Trophoblast cell (in vitro differentiated cells and primary cell): ENCODE measurements around the gene APOLD1.
"Not testable (repeated sequence)": the region's sequence is repeated elsewhere in the genome, so short reads cannot be mapped to it uniquely, and the experiment has no call there.

Experiments
- DNase-seq, 2 donors: peaks; one replicate each; pipeline ENCODE4 v3.0.0-alpha.2; 2016
- H2AFZ ChIP-seq: 2 replicates; pipeline ENCODE4 v1.6.1; 2013; ENCODE audit warnings: low read length, moderate library complexity, mild to moderate bottlenecking; ENCODE audit not compliant: insufficient read depth, poor library complexity
- H2AK5ac ChIP-seq: 2 replicates; pipeline ENCODE4 v1.6.1; 2013; ENCODE audit warnings: mild to moderate bottlenecking, low read length
- H2BK120ac ChIP-seq: 2 replicates; pipeline ENCODE4 v1.6.1; 2013; ENCODE audit warnings: low read length, mild to moderate bottlenecking, moderate library complexity; ENCODE audit not compliant: insufficient read depth, poor library complexity
- H2BK12ac ChIP-seq: 2 replicates; pipeline ENCODE4 v1.6.1; 2013; ENCODE audit warnings: mild to moderate bottlenecking, low read length, moderate library complexity
- H2BK5ac ChIP-seq: 2 replicates; pipeline ENCODE4 v1.6.1; 2013; ENCODE audit warnings: low read length, low read depth, moderate library complexity, mild to moderate bottlenecking; ENCODE audit not compliant: poor library complexity
- H3K14ac ChIP-seq: 2 replicates; pipeline ENCODE4 v1.6.1; 2013; ENCODE audit warnings: mild to moderate bottlenecking, low read length
- H3K18ac ChIP-seq: 2 replicates; pipeline ENCODE4 v1.6.1; 2013; ENCODE audit warnings: mild to moderate bottlenecking, low read length
- H3K23ac ChIP-seq: 2 replicates; pipeline ENCODE4 v1.6.1; 2013; ENCODE audit warnings: low read length
- H3K27ac ChIP-seq: 2 replicates; pipeline ENCODE4 v1.5.1; 2013; ENCODE audit warnings: low read depth, mild to moderate bottlenecking, inconsistent platforms, low read length, moderate library complexity
- H3K27me3 ChIP-seq: 2 replicates; pipeline ENCODE4 v1.6.1; 2013; ENCODE audit warnings: inconsistent platforms, mild to moderate bottlenecking, low read length, moderate library complexity; ENCODE audit not compliant: insufficient read depth
- H3K36me3 ChIP-seq, 2 experiments: 1 replicate in 1 of 2; 2 replicates in 1 of 2; pipeline ENCODE4 v1.6.1; 2013; ENCODE audit warnings: low read length in 2 of 2, mild to moderate bottlenecking in 2 of 2, moderate library complexity in 1 of 2; ENCODE audit not compliant: insufficient read depth in 2 of 2, control insufficient read depth in 1 of 2
- H3K4ac ChIP-seq: 2 replicates; pipeline ENCODE4 v1.6.1; 2013; ENCODE audit warnings: low read depth, mild to moderate bottlenecking, low read length, moderate library complexity
- H3K4me1 ChIP-seq, 2 experiments: 1 replicate in 1 of 2; 2 replicates in 1 of 2; pipeline ENCODE4 v1.6.1; 2013; ENCODE audit warnings: low read length in 2 of 2, mild to moderate bottlenecking in 2 of 2, moderate library complexity in 1 of 2; ENCODE audit not compliant: insufficient read depth in 2 of 2, control insufficient read depth in 1 of 2
- H3K4me2 ChIP-seq: 2 replicates; pipeline ENCODE4 v1.6.1; 2013; ENCODE audit warnings: inconsistent platforms, mild to moderate bottlenecking, low read length, moderate library complexity
- H3K4me3 ChIP-seq: 2 replicates; pipeline ENCODE4 v1.5.1; 2013; ENCODE audit warnings: mild to moderate bottlenecking, low read depth, low read length, inconsistent platforms
- H3K79me1 ChIP-seq: one replicate; pipeline ENCODE4 v1.6.1; 2013; ENCODE audit warnings: low read length
- H3K79me2 ChIP-seq: 2 replicates; pipeline ENCODE4 v1.6.1; 2013; ENCODE audit warnings: low read length, mild to moderate bottlenecking; ENCODE audit not compliant: control insufficient read depth, insufficient read depth, poor library complexity
- H3K9ac ChIP-seq: 2 replicates; pipeline ENCODE4 v1.6.1; 2013; ENCODE audit warnings: mild to moderate bottlenecking, low read length
- H3K9me3 ChIP-seq: 2 replicates; pipeline ENCODE4 v1.6.1; 2013; ENCODE audit warnings: low read depth, mild to moderate bottlenecking, control low read depth, inconsistent platforms, low read length; ENCODE audit not compliant: insufficient read depth
- H4K12ac ChIP-seq: 2 replicates; pipeline ENCODE4 v1.6.1; 2013; ENCODE audit warnings: low read depth, mild to moderate bottlenecking, low read length, moderate library complexity
- H4K8ac ChIP-seq: 2 replicates; pipeline ENCODE4 v1.6.1; 2013; ENCODE audit warnings: low read depth, mild to moderate bottlenecking, low read length, moderate library complexity
- H4K91ac ChIP-seq: one replicate; pipeline ENCODE4 v1.6.1; 2013; ENCODE audit warnings: low read depth, mild to moderate bottlenecking, low read length, moderate library complexity
- WGBS: extraction: QIAGEN DNeasy Blood & Tissue Kit; methylation state at CpG from one replicate; pipeline ENCODE4 v1.1.7; 2013; ENCODE audit warnings: missing lambda C conversion rate; ENCODE audit not compliant: insufficient read length, insufficient coverage; ENCODE audit errors: extremely low coverage; 5-methylcytosine and 5-hydroxymethylcytosine counted together

APOLD1 gene

GRCh38 chr12:12804011-12804410 lies 18.6 kb downstream of the APOLD1 start:
- H3K23ac ChIP-seq = no peak overlapping the region
- H3K4me2 ChIP-seq = no peak overlapping the region
- DNase-seq = no peak
- H3K27me3 ChIP-seq = no peaks in the 10 kb centered on the region
- no peak overlapping the region for H3K4me3 ChIP-seq
- no peak overlapping the region for H4K8ac ChIP-seq
- no peak overlapping the region for H3K14ac ChIP-seq
- no peaks in the 10 kb centered on the region for H3K36me3 ChIP-seq
- no peaks in the 10 kb centered on the region for H3K79me2 ChIP-seq
- H3K9me3 ChIP-seq = no peaks in the 10 kb centered on the region
- no peak overlapping the region for H2AFZ ChIP-seq
- H3K4ac ChIP-seq = no peak overlapping the region
- peaks cover 4 to 7% of the 10 kb centered on the region in 2 experiments for H3K4me1 ChIP-seq
- H3K9ac ChIP-seq = no peak overlapping the region
- H4K12ac ChIP-seq = no peak overlapping the region
- WGBS = no CpG with 5 or more reads among the region's 6 CpGs
- H4K91ac ChIP-seq = no peak overlapping the region
- H2BK12ac ChIP-seq = no peak overlapping the region
- no peak overlapping the region for H3K18ac ChIP-seq
- H3K27ac ChIP-seq = no peak overlapping the region
- no peak overlapping the region for H2AK5ac ChIP-seq
- no peak overlapping the region for H2BK120ac ChIP-seq
- no peaks in the 10 kb centered on the region for H3K79me1 ChIP-seq
- no peak overlapping the region for H2BK5ac ChIP-seq

GRCh38 chr12:12804432-12804886 lies 19.0 kb downstream of the APOLD1 start:
- Histone ChIP-seq H2BK12ac (peak overlapping the region; percentile 18), H3K9me3 (no peaks in the 10 kb centered on the region), H3K23ac (no peak overlapping the region), H2BK5ac (no peak overlapping the region), H3K4me3 (no peak overlapping the region), H3K18ac (no peak overlapping the region), H4K91ac (no peak overlapping the region), H3K27me3 (no peaks in the 10 kb centered on the region), H4K8ac (no peak overlapping the region), H2AK5ac (no peak overlapping the region), H3K27ac (no peak overlapping the region), H3K36me3 (no peaks in the 10 kb centered on the region), H3K4me2 (no peak overlapping the region), H3K9ac (no peak overlapping the region), H3K4me1 (peaks cover 4 to 7% of the 10 kb centered on the region in 2 experiments), H3K79me1 (no peaks in the 10 kb centered on the region), H2AFZ (no peak overlapping the region), H3K79me2 (no peaks in the 10 kb centered on the region), H3K4ac (no peak overlapping the region), H2BK120ac (no peak overlapping the region), H3K14ac (no peak overlapping the region), H4K12ac (no peak overlapping the region)
- peak in 1 of 2 donors; percentile 56 for DNase-seq
- WGBS = no CpG with 5 or more reads among the region's 6 CpGs

GRCh38 chr12:12806784-12807516 lies 21.5 kb downstream of the APOLD1 start:
- no peak overlapping the region for H2BK5ac ChIP-seq
- H3K79me1 ChIP-seq = no peaks in the 10 kb centered on the region
- H3K36me3 ChIP-seq = no peaks in the 10 kb centered on the region
- no peak overlapping the region for H3K4me3 ChIP-seq
- no peaks in the 10 kb centered on the region for H3K9me3 ChIP-seq
- no peak for DNase-seq
- peak overlapping the region; percentile 86 for H2AK5ac ChIP-seq
- no peak overlapping the region for H3K14ac ChIP-seq
- no peak overlapping the region for H2BK120ac ChIP-seq
- no peak overlapping the region for H4K12ac ChIP-seq
- H3K18ac ChIP-seq = no peak overlapping the region
- H3K27ac ChIP-seq = no peak overlapping the region
- H3K4ac ChIP-seq = no peak overlapping the region
- no peak overlapping the region for H3K9ac ChIP-seq
- H2BK12ac ChIP-seq = no peak overlapping the region
- WGBS = no CpG with 5 or more reads among the region's 8 CpGs
- H3K79me2 ChIP-seq = no peaks in the 10 kb centered on the region
- no peaks in the 10 kb centered on the region for H3K27me3 ChIP-seq
- no peak overlapping the region for H2AFZ ChIP-seq
- peaks cover 4% of the 10 kb centered on the region in 2 experiments for H3K4me1 ChIP-seq
- peak overlapping the region; percentile 37 for H4K91ac ChIP-seq
- no peak overlapping the region for H3K23ac ChIP-seq
- no peak overlapping the region for H3K4me2 ChIP-seq
- H4K8ac ChIP-seq = no peak overlapping the region

GRCh38 chr12:12807517-12807903 lies 22.1 kb downstream of the APOLD1 start:
- H3K4ac ChIP-seq, H3K36me3 ChIP-seq, H2BK5ac ChIP-seq, H3K4me1 ChIP-seq, H4K12ac ChIP-seq, H3K79me1 ChIP-seq, H2BK12ac ChIP-seq, H3K27me3 ChIP-seq, H4K8ac ChIP-seq, H2AFZ ChIP-seq, H3K27ac ChIP-seq, H3K9me3 ChIP-seq, H3K23ac ChIP-seq, DNase-seq, H3K14ac ChIP-seq, H2AK5ac ChIP-seq, H2BK120ac ChIP-seq, H3K4me3 ChIP-seq, H3K4me2 ChIP-seq, H3K9ac ChIP-seq, H3K18ac ChIP-seq, H3K79me2 ChIP-seq: not testable (repeated sequence)
- H4K91ac ChIP-seq = peak overlapping the region; percentile 37
- no CpG with 5 or more reads among the region's 3 CpGs for WGBS
